Ecto neural progenitor cell (in vitro differentiated cells): ENCODE data around the gene SOST.

Source experiments
- DNase-seq: peaks from one replicate; pipeline ENCODE4 v3.0.0-alpha.2; 2018; ENCODE audit warnings: low spot score

SOST gene

GRCh38 chr17:43707184-43707583 is 51.4 kb downstream of the SOST start:
- DNase-seq = no peak

GRCh38 chr17:43706235-43706634 is 52.4 kb downstream of the SOST start:
- DNase-seq = no peak
